Measurements from ENCODE around the gene OPN5.

Gene OPN5

GRCh38 chr6:47853766-47854165, 71.9 kb downstream of the OPN5 start:
- no peak overlapping the region for H3K27ac ChIP-seq
- no peak for TF ChIP-seq ZFX (IDR thresholded peaks at IDR 0.05; ENCODE audit: borderline replicate concordance)
- no peak for TF ChIP-seq CTCF (IDR thresholded peaks at IDR 0.05)

GRCh38 chr6:47854971-47855370, 73.1 kb downstream of the OPN5 start:
- no peak for TF ChIP-seq CTCF (IDR thresholded peaks at IDR 0.05)
- no peak for TF ChIP-seq ZFX (IDR thresholded peaks at IDR 0.05; ENCODE audit: borderline replicate concordance)
- H3K27ac ChIP-seq, result no peak overlapping the region

GRCh38 chr6:47859175-47859574, 77.3 kb downstream of the OPN5 start:
- H3K27ac ChIP-seq, result no peak overlapping the region
- no peak for TF ChIP-seq ZFX (IDR thresholded peaks at IDR 0.05; ENCODE audit: borderline replicate concordance)

- no peak overlapping the region for H3K27ac ChIP-seq
- no peak for TF ChIP-seq CTCF (IDR thresholded peaks at IDR 0.05)
- no peak for TF ChIP-seq ZFX (IDR thresholded peaks at IDR 0.05; ENCODE audit: borderline replicate concordance)
Measured at GRCh38 chr6:47862731-47863130, 80.9 kb downstream of the OPN5 start.

GRCh38 chr6:47865206-47865605, 83.4 kb downstream of the OPN5 start:
- no peak for TF ChIP-seq CTCF (IDR thresholded peaks at IDR 0.05)
- no peak for TF ChIP-seq ZFX (IDR thresholded peaks at IDR 0.05; ENCODE audit: borderline replicate concordance)
- H3K27ac ChIP-seq, result no peak overlapping the region

GRCh38 chr6:47875593-47875992, 93.8 kb downstream of the OPN5 start:
- no peak overlapping the region for H3K27ac ChIP-seq
- TF ChIP-seq CTCF (IDR thresholded peaks at IDR 0.05) (no peak), ZFX (IDR thresholded peaks at IDR 0.05; ENCODE audit: borderline replicate concordance) (no peak)
